ENCODE measurements around the gene ARHGAP19.

ARHGAP19 gene

GRCh38 chr10:97280783-97281182, 11.7 kb downstream of the ARHGAP19 start:
- Histone ChIP-seq H3K9ac (ENCODE audit: low read length) (no peak overlapping the region), H3K36me3 (ENCODE audit: low read length) (no peaks in the 10 kb centered on the region), H3K9me3 (ENCODE audit: insufficient read depth, low read length) (no peaks in the 10 kb centered on the region), H2AFZ (ENCODE audit: low read depth, low read length, severe bottlenecking) (no peak overlapping the region), H3K27me3 (ENCODE audit: low read length) (no peaks in the 10 kb centered on the region), H3F3A (ENCODE audit: insufficient read depth) (peaks cover 16% of the 10 kb centered on the region; the same call in 1 of the 2 replicates), H3K4me3 (ENCODE audit: insufficient read depth, low read length, poor library complexity, severe bottlenecking) (no peak overlapping the region), H3K4me2 (ENCODE audit: low read depth, low read length, poor library complexity, severe bottlenecking) (no peak overlapping the region), H3K9me2 (replicated peaks; ENCODE audit: insufficient read depth, low read length) (no peaks in the 10 kb centered on the region), H4K20me1 (ENCODE audit: low read depth, low read length) (no peaks in the 10 kb centered on the region), H3K79me2 (ENCODE audit: insufficient read depth, low read length) (peaks cover 63% of the 10 kb centered on the region), H3K27ac (ENCODE audit: low read depth, low read length) (no peak overlapping the region)
- no peak for TF ChIP-seq CTCF (IDR thresholded peaks at IDR 0.05; ENCODE audit: insufficient read depth, low read length, poor library complexity, severe bottlenecking)
- TF ChIP-seq EZH2phosphoT487 (conservative IDR thresholded peaks at IDR 0.05; ENCODE audit: low read length), result no peak

GRCh38 chr10:97279121-97279815, 13.2 kb downstream of the ARHGAP19 start:
- Histone ChIP-seq H4K20me1 (ENCODE audit: low read depth, low read length) (no peaks in the 10 kb centered on the region), H3F3A (ENCODE audit: insufficient read depth) (peaks cover 16% of the 10 kb centered on the region; the same call in 1 of the 2 replicates), H3K27me3 (ENCODE audit: low read length) (no peaks in the 10 kb centered on the region), H3K79me2 (ENCODE audit: insufficient read depth, low read length) (peaks cover 67% of the 10 kb centered on the region), H3K4me2 (ENCODE audit: low read depth, low read length, poor library complexity, severe bottlenecking) (no peak overlapping the region), H3K9me2 (replicated peaks; ENCODE audit: insufficient read depth, low read length) (no peaks in the 10 kb centered on the region), H2AFZ (ENCODE audit: low read depth, low read length, severe bottlenecking) (no peak overlapping the region), H3K4me3 (ENCODE audit: insufficient read depth, low read length, poor library complexity, severe bottlenecking) (no peak overlapping the region), H3K27ac (ENCODE audit: low read depth, low read length) (peak overlapping the region; percentile 16; the same call in 1 of the 2 replicates), H3K9ac (ENCODE audit: low read length) (no peak overlapping the region), H3K36me3 (ENCODE audit: low read length) (no peaks in the 10 kb centered on the region), H3K9me3 (ENCODE audit: insufficient read depth, low read length) (no peaks in the 10 kb centered on the region)
- no peak for TF ChIP-seq CTCF (IDR thresholded peaks at IDR 0.05; ENCODE audit: insufficient read depth, low read length, poor library complexity, severe bottlenecking)

- TF ChIP-seq CTCF (IDR thresholded peaks at IDR 0.05; ENCODE audit: insufficient read depth, low read length, poor library complexity, severe bottlenecking) (peak; percentile 31), EZH2phosphoT487 (conservative IDR thresholded peaks at IDR 0.05; ENCODE audit: low read length) (no peak)
- Histone ChIP-seq H3K9ac (ENCODE audit: low read length) (peak overlapping the region; percentile 34), H3K36me3 (ENCODE audit: low read length) (no peaks in the 10 kb centered on the region), H3K9me2 (replicated peaks; ENCODE audit: insufficient read depth, low read length) (no peaks in the 10 kb centered on the region), H3K27ac (ENCODE audit: low read depth, low read length) (peak overlapping the region; percentile 66; the same call in 1 of the 2 replicates), H3F3A (ENCODE audit: insufficient read depth) (peaks cover 16% of the 10 kb centered on the region; the same call in 1 of the 2 replicates), H3K4me2 (ENCODE audit: low read depth, low read length, poor library complexity, severe bottlenecking) (peak overlapping the region; percentile 63), H3K27me3 (ENCODE audit: low read length) (no peaks in the 10 kb centered on the region), H4K20me1 (ENCODE audit: low read depth, low read length) (no peaks in the 10 kb centered on the region), H3K4me3 (ENCODE audit: insufficient read depth, low read length, poor library complexity, severe bottlenecking) (no peak overlapping the region), H3K9me3 (ENCODE audit: insufficient read depth, low read length) (no peaks in the 10 kb centered on the region), H3K79me2 (ENCODE audit: insufficient read depth, low read length) (peaks cover 68% of the 10 kb centered on the region), H2AFZ (ENCODE audit: low read depth, low read length, severe bottlenecking) (no peak overlapping the region)
Measured at GRCh38 chr10:97278491-97278989, 13.9 kb downstream of the ARHGAP19 start.
